ENCODE measurements around the gene L3MBTL3.

Gene L3MBTL3

GRCh38 chr6:130018292-130018743 lies at the start of gene L3MBTL3:
Gene L3MBTL3 (plus strand): TSS chr6:130018581. CDS start chr6:130042700, 24,119 bp downstream.
- DNase-seq (ENCODE audit: low spot score), result peak; percentile 93

GRCh38 chr6:129969064-129969463 lies 49.3 kb upstream of the L3MBTL3 start:
- no peak for DNase-seq (ENCODE audit: low spot score)

GRCh38 chr6:129976110-129976509 lies 42.3 kb upstream of the L3MBTL3 start:
- no peak for DNase-seq (ENCODE audit: low spot score)

- DNase-seq (ENCODE audit: low spot score), result no peak
Observed at GRCh38 chr6:129978148-129978916, 40.0 kb upstream of the L3MBTL3 start.

- DNase-seq (ENCODE audit: low spot score), result no peak
Observed at GRCh38 chr6:129980821-129981220, 37.6 kb upstream of the L3MBTL3 start.

GRCh38 chr6:129981598-129981997 lies 36.8 kb upstream of the L3MBTL3 start:
- no peak for DNase-seq (ENCODE audit: low spot score)

GRCh38 chr6:129989396-129989795 lies 29.0 kb upstream of the L3MBTL3 start:
- DNase-seq (ENCODE audit: low spot score), result no peak

- DNase-seq (ENCODE audit: low spot score), result no peak
Observed at GRCh38 chr6:129992881-129993280, 25.5 kb upstream of the L3MBTL3 start.

- no peak for DNase-seq (ENCODE audit: low spot score)
Observed at GRCh38 chr6:129994410-129994809, 24.0 kb upstream of the L3MBTL3 start.

- no peak for DNase-seq (ENCODE audit: low spot score)
Observed at GRCh38 chr6:129996387-129996786, 22.0 kb upstream of the L3MBTL3 start.

- no peak for DNase-seq (ENCODE audit: low spot score)
Observed at GRCh38 chr6:130000526-130001421, 17.6 kb upstream of the L3MBTL3 start.

- DNase-seq (ENCODE audit: low spot score), result no peak
Observed at GRCh38 chr6:130008236-130008873, 10.0 kb upstream of the L3MBTL3 start.

GRCh38 chr6:130009146-130009545 lies 9.2 kb upstream of the L3MBTL3 start:
- no peak for DNase-seq (ENCODE audit: low spot score)

GRCh38 chr6:130010387-130010786 lies 8.0 kb upstream of the L3MBTL3 start:
- DNase-seq (ENCODE audit: low spot score), result no peak

GRCh38 chr6:130012728-130013127 lies 5.7 kb upstream of the L3MBTL3 start:
- DNase-seq (ENCODE audit: low spot score), result no peak

- DNase-seq (ENCODE audit: low spot score), result peak; percentile 28
Observed at GRCh38 chr6:130018744-130019325, 454 bp downstream of the L3MBTL3 start.

GRCh38 chr6:130019326-130020072 lies 1.1 kb downstream of the L3MBTL3 start:
- peak; percentile 47 for DNase-seq (ENCODE audit: low spot score)

GRCh38 chr6:130020073-130020906 lies 1.9 kb downstream of the L3MBTL3 start:
- DNase-seq (ENCODE audit: low spot score), result peak; percentile 44

- DNase-seq (ENCODE audit: low spot score), result peak; percentile 80
Observed at GRCh38 chr6:130020907-130021629, 2.7 kb downstream of the L3MBTL3 start.

- peak; percentile 19 for DNase-seq (ENCODE audit: low spot score)
Observed at GRCh38 chr6:130026859-130027258, 8.5 kb downstream of the L3MBTL3 start.
